Sciatic nerve (tissue), 2 donors: ENCODE measurements around the gene NAA60. TPM values are rescaled to one million over a fixed set of nuclear protein-coding genes. Genes with fewer than 3 reads are reported as not detected.
"Not testable (repeated sequence)": the region's sequence is repeated elsewhere in the genome, so short reads cannot be mapped to it uniquely, and the experiment has no call there.

Source experiments
- ATAC-seq: fragments of 200-7000 bp; cut with Tn5 transposase; one replicate; pipeline ENCODE4 v1.9.1; 2020; ENCODE audit warnings: mild to moderate bottlenecking, moderate library complexity
- DNase-seq: peaks from one replicate; pipeline ENCODE4 v3.0.0-alpha.2; 2020; ENCODE audit warnings: low spot score
- intact Hi-C: fragments of 100-400 bp; cut with DNase I; formaldehyde crosslinking; loops from one replicate; pipeline ENCODE4 v1.14.2; 2022
- total RNA-seq: library from RNA; stranded (reverse); fragmentation: NEBNext Ultra II Directional; extraction: Animal tissue kit (Norgen Biotek cat#: 25700); gene quantifications from one replicate; pipeline ENCODE4 v1.2.1, GENCODE V29; 2021
- donor health status: DM: no; HTN: no; CAD: no.
- donor health status: DM: no; HTN: no; CAD: no.

Gene NAA60
- total RNA-seq, 1 donor from 2014 or later, result 41.3 TPM

- ATAC-seq, result no peak
- no peak for DNase-seq
- intact Hi-C loops, result no loop called here
These were observed 52.9 kb downstream of the NAA60 start for GRCh38 chr16:3496386-3496785.

- intact Hi-C loops, result no loop called here
- no peak for ATAC-seq
- DNase-seq, result no peak
These were observed 54.3 kb downstream of the NAA60 start for GRCh38 chr16:3497771-3498170.

GRCh38 chr16:3498988-3499387 is 55.5 kb downstream of the NAA60 start:
- no peak for ATAC-seq
- DNase-seq, result peak; percentile 56
- intact Hi-C loops, result no loop called here

GRCh38 chr16:3501412-3501761 is 57.9 kb downstream of the NAA60 start:
- ATAC-seq, DNase-seq, intact Hi-C loops: not testable (repeated sequence)

- ATAC-seq (no peak), DNase-seq (peak; percentile 47)
- intact Hi-C loops, result no loop called here
These were observed 58.4 kb downstream of the NAA60 start for GRCh38 chr16:3501783-3502400.

- intact Hi-C loops, result no loop called here
- ATAC-seq, result no peak
- DNase-seq, result peak; percentile 40
These were observed 60.0 kb downstream of the NAA60 start for GRCh38 chr16:3503523-3503922.

GRCh38 chr16:3508736-3509135 is 65.3 kb downstream of the NAA60 start:
- intact Hi-C loops, result no loop called here
- DNase-seq, result peak; percentile 25
- ATAC-seq, result no peak

GRCh38 chr16:3509470-3509928 is 66.0 kb downstream of the NAA60 start:
- ATAC-seq (no peak), DNase-seq (peak; percentile 46)
- intact Hi-C loops, result no loop called here

GRCh38 chr16:3510416-3510815 is 66.9 kb downstream of the NAA60 start:
- DNase-seq, result peak; percentile 32

GRCh38 chr16:3511286-3512180 is 68.1 kb downstream of the NAA60 start:
- intact Hi-C loops, result no loop called here
- DNase-seq (peak; percentile 27), ATAC-seq (no peak)

More at GRCh38 chr16:3510416-3510815, 66.9 kb downstream of the NAA60 start:
- intact Hi-C loops, result no loop called here
- ATAC-seq, result no peak

GRCh38 chr16:3513892-3514583 is 70.6 kb downstream of the NAA60 start:
- DNase-seq (peak; percentile 12), ATAC-seq (no peak)

GRCh38 chr16:3514621-3515020 is 71.1 kb downstream of the NAA60 start:
- intact Hi-C loops, result no loop called here

More at GRCh38 chr16:3513892-3514583, 70.6 kb downstream of the NAA60 start:
- intact Hi-C loops, result no loop called here

GRCh38 chr16:3515897-3516296 is 72.4 kb downstream of the NAA60 start:
- ATAC-seq (no peak), DNase-seq (no peak)
- intact Hi-C loops, result no loop called here

More at GRCh38 chr16:3514621-3515020, 71.1 kb downstream of the NAA60 start:
- ATAC-seq (no peak), DNase-seq (no peak)

GRCh38 chr16:3518292-3518985 is 75.0 kb downstream of the NAA60 start:
- peak; percentile 56 for ATAC-seq
- DNase-seq, result peak; percentile 2
- intact Hi-C loops, result no loop called here

GRCh38 chr16:3518986-3519348 is 75.5 kb downstream of the NAA60 start:
- intact Hi-C loops, result no loop called here

GRCh38 chr16:3519581-3519980 is 76.1 kb downstream of the NAA60 start:
- intact Hi-C loops, result no loop called here
- ATAC-seq (no peak), DNase-seq (no peak)

More at GRCh38 chr16:3518986-3519348, 75.5 kb downstream of the NAA60 start:
- DNase-seq (peak; percentile 26), ATAC-seq (peak; percentile 30)

GRCh38 chr16:3520413-3520812 is 76.9 kb downstream of the NAA60 start:
- ATAC-seq (peak; percentile 16), DNase-seq (no peak)
- intact Hi-C loops, result no loop called here

GRCh38 chr16:3520841-3521240 is 77.4 kb downstream of the NAA60 start:
- DNase-seq (peak; percentile 45), ATAC-seq (peak; percentile 54)
- intact Hi-C loops, result no loop called here

- ATAC-seq (no peak), DNase-seq (no peak)
- intact Hi-C loops, result no loop called here
These were observed 79.8 kb downstream of the NAA60 start for GRCh38 chr16:3523281-3523680.
